ACC112 (cell line): ENCODE measurements around the gene HDAC4.
A peak's percentile ranks its signal among the peaks of the same experiment; 100 is the strongest.

Experiments
- H2AFZ ChIP-seq: fragments of 200-600 bp; sonication (generic); one replicate; pipeline ENCODE4 v1.6.0; 2017; ENCODE audit warnings: antibody characterized with exemption, low read length; ENCODE audit not compliant: unreplicated experiment
- H3K27ac ChIP-seq: fragments of 200-600 bp; sonication (generic); 2 replicates; pipeline ENCODE4 v1.5.1; 2014; ENCODE audit warnings: low read depth, mild to moderate bottlenecking, antibody characterized with exemption, low read length, moderate library complexity
- H3K27me3 ChIP-seq: fragments of 200-600 bp; sonication (generic); 2 replicates; pipeline ENCODE4 v1.6.1; 2014; ENCODE audit warnings: mild to moderate bottlenecking, antibody characterized with exemption, low read length, moderate library complexity, mixed read lengths; ENCODE audit not compliant: insufficient read depth
- H3K36me3 ChIP-seq: fragments of 200-600 bp; sonication (generic); 2 replicates; pipeline ENCODE4 v1.6.1; 2016; ENCODE audit warnings: mild to moderate bottlenecking, antibody characterized with exemption, low read length, moderate library complexity, mixed read lengths; ENCODE audit not compliant: insufficient read depth
- H3K4me1 ChIP-seq: fragments of 200-600 bp; sonication (generic); one replicate; pipeline ENCODE4 v1.6.1; 2016; ENCODE audit warnings: low read length, mixed read lengths; ENCODE audit not compliant: insufficient read depth, unreplicated experiment, control insufficient read depth
- H3K4me3 ChIP-seq: fragments of 200-600 bp; sonication (generic); 2 replicates; pipeline ENCODE4 v1.5.1; 2014; ENCODE audit warnings: mild to moderate bottlenecking, low read depth, low read length
- H3K79me2 ChIP-seq: fragments of 200-600 bp; sonication (generic); one replicate; pipeline ENCODE4 v1.6.0; 2016; ENCODE audit warnings: low read length; ENCODE audit not compliant: control insufficient read depth, unreplicated experiment, insufficient read depth

HDAC4 gene

GRCh38 chr2:239101071-239101470, 299.7 kb downstream of the HDAC4 start:
- H3K27me3 ChIP-seq: no peaks in the 10 kb centered on the region
- no peaks in the 10 kb centered on the region for H3K36me3 ChIP-seq
- H3K4me1 ChIP-seq: no peaks in the 10 kb centered on the region
- H2AFZ ChIP-seq: no peak overlapping the region
- no peaks in the 10 kb centered on the region for H3K79me2 ChIP-seq
- H3K4me3 ChIP-seq: no peak overlapping the region
- no peak overlapping the region for H3K27ac ChIP-seq

GRCh38 chr2:239099474-239099873, 301.3 kb downstream of the HDAC4 start:
- no peaks in the 10 kb centered on the region for H3K36me3 ChIP-seq

GRCh38 chr2:239098288-239098970, 302.4 kb downstream of the HDAC4 start:
- H3K79me2 ChIP-seq: no peaks in the 10 kb centered on the region
- H3K27ac ChIP-seq: no peak overlapping the region

More at GRCh38 chr2:239099474-239099873, 301.3 kb downstream of the HDAC4 start:
- no peaks in the 10 kb centered on the region for H3K79me2 ChIP-seq
- H3K27ac ChIP-seq: no peak overlapping the region
- no peaks in the 10 kb centered on the region for H3K4me1 ChIP-seq
- H2AFZ ChIP-seq: no peak overlapping the region
- no peak overlapping the region for H3K4me3 ChIP-seq
- H3K27me3 ChIP-seq: no peaks in the 10 kb centered on the region

GRCh38 chr2:239097428-239097696, 303.5 kb downstream of the HDAC4 start:
- no peaks in the 10 kb centered on the region for H3K79me2 ChIP-seq
- H3K27me3 ChIP-seq: no peaks in the 10 kb centered on the region
- H2AFZ ChIP-seq: no peak overlapping the region
- peaks cover 3% of the 10 kb centered on the region for H3K4me1 ChIP-seq
- H3K36me3 ChIP-seq: no peaks in the 10 kb centered on the region
- H3K27ac ChIP-seq: no peak overlapping the region
- H3K4me3 ChIP-seq: no peak overlapping the region

More at GRCh38 chr2:239098288-239098970, 302.4 kb downstream of the HDAC4 start:
- H2AFZ ChIP-seq: no peak overlapping the region
- H3K36me3 ChIP-seq: no peaks in the 10 kb centered on the region
- H3K4me3 ChIP-seq: no peak overlapping the region
- H3K27me3 ChIP-seq: no peaks in the 10 kb centered on the region
- no peaks in the 10 kb centered on the region for H3K4me1 ChIP-seq

GRCh38 chr2:239096676-239097427, 304.0 kb downstream of the HDAC4 start:
- H3K27me3 ChIP-seq: no peaks in the 10 kb centered on the region
- no peak overlapping the region for H3K27ac ChIP-seq
- H3K4me3 ChIP-seq: no peak overlapping the region
- H3K36me3 ChIP-seq: no peaks in the 10 kb centered on the region
- H2AFZ ChIP-seq: no peak overlapping the region
- no peaks in the 10 kb centered on the region for H3K79me2 ChIP-seq
- H3K4me1 ChIP-seq: peaks cover 3% of the 10 kb centered on the region

GRCh38 chr2:239095460-239096081, 305.2 kb downstream of the HDAC4 start:
- no peaks in the 10 kb centered on the region for H3K36me3 ChIP-seq
- H3K4me3 ChIP-seq: no peak overlapping the region
- H3K27ac ChIP-seq: no peak overlapping the region
- H3K79me2 ChIP-seq: no peaks in the 10 kb centered on the region
- no peaks in the 10 kb centered on the region for H3K27me3 ChIP-seq
- peaks cover 3% of the 10 kb centered on the region for H3K4me1 ChIP-seq
- no peak overlapping the region for H2AFZ ChIP-seq

- Histone ChIP-seq H3K36me3 (no peaks in the 10 kb centered on the region), H3K4me1 (peaks cover 3% of the 10 kb centered on the region)
Measured at GRCh38 chr2:239094867-239095266, 306.0 kb downstream of the HDAC4 start.

GRCh38 chr2:239093952-239094351, 306.9 kb downstream of the HDAC4 start:
- Histone ChIP-seq H3K4me3 (no peak overlapping the region), H3K36me3 (no peaks in the 10 kb centered on the region), H3K79me2 (no peaks in the 10 kb centered on the region), H3K4me1 (peaks cover 3% of the 10 kb centered on the region), H3K27ac (no peak overlapping the region), H3K27me3 (no peaks in the 10 kb centered on the region), H2AFZ (no peak overlapping the region)

More at GRCh38 chr2:239094867-239095266, 306.0 kb downstream of the HDAC4 start:
- Histone ChIP-seq H3K27me3 (no peaks in the 10 kb centered on the region), H3K4me3 (no peak overlapping the region), H3K27ac (no peak overlapping the region), H2AFZ (no peak overlapping the region), H3K79me2 (no peaks in the 10 kb centered on the region)

- H3K79me2 ChIP-seq: no peaks in the 10 kb centered on the region
- H3K27me3 ChIP-seq: no peaks in the 10 kb centered on the region
- no peak overlapping the region for H2AFZ ChIP-seq
- no peak overlapping the region for H3K27ac ChIP-seq
- peaks cover 3% of the 10 kb centered on the region for H3K4me1 ChIP-seq
- no peaks in the 10 kb centered on the region for H3K36me3 ChIP-seq
- no peak overlapping the region for H3K4me3 ChIP-seq
Measured at GRCh38 chr2:239093542-239093941, 307.3 kb downstream of the HDAC4 start.

- H3K4me1 ChIP-seq: peaks cover 3% of the 10 kb centered on the region
- H2AFZ ChIP-seq: no peak overlapping the region
- H3K36me3 ChIP-seq: no peaks in the 10 kb centered on the region
- H3K4me3 ChIP-seq: peak overlapping the region; percentile 40; the same call in 1 of the 2 replicates
- H3K27me3 ChIP-seq: no peaks in the 10 kb centered on the region
- no peaks in the 10 kb centered on the region for H3K79me2 ChIP-seq
- H3K27ac ChIP-seq: no peak overlapping the region
Measured at GRCh38 chr2:239092571-239093294, 308.1 kb downstream of the HDAC4 start.
